Ishikawa (cell line): Measurements from ENCODE around the gene PLXNB2.
A peak's percentile ranks its signal among the peaks of the same experiment; 100 is the strongest.

Experiments used
- CEBPB ChIP-seq: IDR thresholded peaks from 2 replicates; pipeline ENCODE4 v1.6.1; 2012
- CREB1 ChIP-seq: IDR thresholded peaks from 2 replicates; pipeline ENCODE4 v1.6.1; 2012; ENCODE audit warnings: low read depth
- EGR1 ChIP-seq: IDR thresholded peaks from 2 replicates; pipeline ENCODE4 v1.6.1; 2012
- EP300 ChIP-seq: IDR thresholded peaks from 2 replicates; pipeline ENCODE4 v1.6.1; 2012; ENCODE audit warnings: borderline replicate concordance
- FOXM1 ChIP-seq: IDR thresholded peaks from 2 replicates; pipeline ENCODE4 v1.6.1; 2012; ENCODE audit warnings: low read depth, borderline replicate concordance
- MAX ChIP-seq: IDR thresholded peaks from 2 replicates; pipeline ENCODE4 v1.6.1; 2012
- NFIC ChIP-seq: IDR thresholded peaks from 2 replicates; pipeline ENCODE4 v1.6.1; 2012
- RAD21 ChIP-seq: IDR thresholded peaks from 2 replicates; pipeline ENCODE4 v1.6.1; 2012; ENCODE audit warnings: low read depth
- TAF1 ChIP-seq: IDR thresholded peaks from 2 replicates; pipeline ENCODE4 v1.6.1; 2012; ENCODE audit warnings: low read depth, mild to moderate bottlenecking
- TCF12 ChIP-seq: IDR thresholded peaks from 2 replicates; pipeline ENCODE4 v1.6.1; 2012; ENCODE audit warnings: low read depth
- TEAD4 ChIP-seq: IDR thresholded peaks from 2 replicates; pipeline ENCODE4 v1.6.1; 2012
- USF1 ChIP-seq: IDR thresholded peaks from 2 replicates; pipeline ENCODE4 v1.6.1; 2012
- YY1 ChIP-seq: IDR thresholded peaks from 2 replicates; pipeline ENCODE4 v1.6.1; 2012; ENCODE audit warnings: low read depth
- ZBTB7A ChIP-seq: IDR thresholded peaks from 2 replicates; pipeline ENCODE4 v1.6.1; 2012; ENCODE audit warnings: low read depth
- TF ChIP-seq, protein P1 (sequence below): IDR thresholded peaks from 2 replicates; pipeline ENCODE4 v1.6.1; 2012; ENCODE audit warnings: low read depth, mild to moderate bottlenecking

The PLXNB2 gene

DNA sequence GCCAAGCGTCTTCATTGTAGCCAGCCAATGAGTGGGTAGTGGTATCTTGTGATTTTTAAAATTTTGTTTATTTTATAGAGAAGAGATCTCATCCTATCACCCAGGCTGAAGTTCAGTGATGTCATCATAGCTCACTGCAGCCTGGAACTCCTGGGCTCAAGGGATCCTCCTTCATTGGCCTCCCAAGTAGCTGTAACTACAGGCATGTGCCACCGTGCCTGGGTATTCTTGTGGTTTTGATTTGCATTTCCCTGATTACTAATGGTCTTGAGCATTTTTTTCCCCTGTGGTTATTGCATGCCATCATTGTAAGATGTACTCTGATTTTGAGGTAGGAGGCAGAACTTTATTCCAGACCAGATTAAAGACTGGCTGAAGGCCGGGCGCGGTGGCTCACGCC is 21.8 kb upstream of the PLXNB2 start:
- TF ChIP-seq CEBPB (no peak), ZBTB7A (no peak), USF1 (no peak), RAD21 (no peak), MAX (no peak)
- TF ChIP-seq, protein P1, sequence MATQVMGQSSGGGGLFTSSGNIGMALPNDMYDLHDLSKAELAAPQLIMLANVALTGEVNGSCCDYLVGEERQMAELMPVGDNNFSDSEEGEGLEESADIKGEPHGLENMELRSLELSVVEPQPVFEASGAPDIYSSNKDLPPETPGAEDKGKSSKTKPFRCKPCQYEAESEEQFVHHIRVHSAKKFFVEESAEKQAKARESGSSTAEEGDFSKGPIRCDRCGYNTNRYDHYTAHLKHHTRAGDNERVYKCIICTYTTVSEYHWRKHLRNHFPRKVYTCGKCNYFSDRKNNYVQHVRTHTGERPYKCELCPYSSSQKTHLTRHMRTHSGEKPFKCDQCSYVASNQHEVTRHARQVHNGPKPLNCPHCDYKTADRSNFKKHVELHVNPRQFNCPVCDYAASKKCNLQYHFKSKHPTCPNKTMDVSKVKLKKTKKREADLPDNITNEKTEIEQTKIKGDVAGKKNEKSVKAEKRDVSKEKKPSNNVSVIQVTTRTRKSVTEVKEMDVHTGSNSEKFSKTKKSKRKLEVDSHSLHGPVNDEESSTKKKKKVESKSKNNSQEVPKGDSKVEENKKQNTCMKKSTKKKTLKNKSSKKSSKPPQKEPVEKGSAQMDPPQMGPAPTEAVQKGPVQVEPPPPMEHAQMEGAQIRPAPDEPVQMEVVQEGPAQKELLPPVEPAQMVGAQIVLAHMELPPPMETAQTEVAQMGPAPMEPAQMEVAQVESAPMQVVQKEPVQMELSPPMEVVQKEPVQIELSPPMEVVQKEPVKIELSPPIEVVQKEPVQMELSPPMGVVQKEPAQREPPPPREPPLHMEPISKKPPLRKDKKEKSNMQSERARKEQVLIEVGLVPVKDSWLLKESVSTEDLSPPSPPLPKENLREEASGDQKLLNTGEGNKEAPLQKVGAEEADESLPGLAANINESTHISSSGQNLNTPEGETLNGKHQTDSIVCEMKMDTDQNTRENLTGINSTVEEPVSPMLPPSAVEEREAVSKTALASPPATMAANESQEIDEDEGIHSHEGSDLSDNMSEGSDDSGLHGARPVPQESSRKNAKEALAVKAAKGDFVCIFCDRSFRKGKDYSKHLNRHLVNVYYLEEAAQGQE = no peak

DNA sequence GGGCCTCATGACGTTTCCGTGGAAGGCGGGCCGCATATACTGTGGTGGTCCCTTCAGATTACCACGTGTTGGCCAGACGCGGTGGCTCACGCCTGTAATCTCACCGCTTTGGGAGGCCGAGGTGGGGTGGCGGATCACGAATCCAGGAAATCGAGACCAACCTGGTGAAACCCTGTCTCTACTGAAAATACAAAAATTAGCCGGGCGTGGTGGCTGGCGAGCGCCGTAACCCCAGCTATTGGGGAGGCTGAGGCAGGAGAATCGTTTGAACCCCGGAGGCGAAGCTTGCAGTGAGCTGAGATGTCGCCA is 20.2 kb upstream of the PLXNB2 start:
- TF ChIP-seq, protein P1 = no peak
- no peak for TF ChIP-seq CEBPB
- no peak for TF ChIP-seq TEAD4
- no peak for TF ChIP-seq YY1
- no peak for TF ChIP-seq EP300
- no peak for TF ChIP-seq TAF1

DNA sequence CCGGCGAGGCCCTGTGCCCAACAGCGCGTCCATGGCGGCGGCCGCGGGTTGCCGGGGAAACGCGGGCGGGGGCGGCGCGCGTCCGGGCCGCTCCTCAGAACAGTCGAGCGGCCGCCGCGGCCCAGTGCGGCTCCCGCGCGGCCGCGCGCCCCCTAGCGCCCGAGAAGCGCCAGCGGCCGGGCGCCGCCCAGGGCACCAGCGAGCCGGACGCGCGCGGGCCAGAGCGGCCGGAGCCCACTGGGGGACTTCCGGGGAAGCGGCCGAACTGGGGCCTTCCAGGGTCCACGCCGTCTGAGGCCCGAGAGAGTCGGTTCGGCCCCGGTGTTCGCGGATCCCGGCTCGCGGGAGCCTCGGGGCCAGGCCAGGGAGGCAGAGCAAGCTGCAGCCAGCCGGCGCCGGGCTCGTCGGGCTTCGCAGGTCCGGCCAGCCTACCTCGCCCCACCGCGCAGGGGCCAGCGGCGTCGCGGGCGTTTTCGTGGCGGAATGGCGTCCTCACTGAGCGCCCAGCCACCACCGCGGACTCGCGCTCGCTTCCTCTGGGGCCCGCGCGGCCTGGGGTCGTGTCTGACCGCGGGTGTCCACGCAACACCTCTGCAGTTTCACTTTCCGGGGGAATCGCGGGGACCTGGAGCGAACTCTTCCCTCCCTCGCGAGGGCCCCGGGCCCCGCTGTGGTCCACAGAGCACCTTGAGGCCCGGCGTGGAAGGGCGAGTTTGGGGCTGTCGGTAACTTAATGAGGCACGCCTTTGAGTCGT is 19.7 kb upstream of the PLXNB2 start, which contains the start of gene DENND6B:
DENND6B (minus strand) TSS at position 57 of the 755 bp plus-strand sequence; CDS start at position 33, 24 bp downstream.
- no peak for TF ChIP-seq TCF12
- TF ChIP-seq YY1 = peak; percentile 64
- peak; percentile 37 for TF ChIP-seq EGR1
- 0 out of 2 replicates have a peak, but pooled peaks have one; percentile 39 for TF ChIP-seq ZBTB7A
- no peak for TF ChIP-seq CREB1
- no peak for TF ChIP-seq MAX
- TF ChIP-seq RAD21 = peak; percentile 44; the same call in 1 of the 2 replicates
- TF ChIP-seq USF1 = no peak
- no peak for TF ChIP-seq NFIC

GRCh38 chr22:50326225-50326955 is 18.9 kb upstream of the PLXNB2 start:
- TF ChIP-seq TEAD4 (no peak), MAX (no peak), NFIC (no peak; the same call in 1 of the 2 replicates), TAF1 (no peak)

DNA sequence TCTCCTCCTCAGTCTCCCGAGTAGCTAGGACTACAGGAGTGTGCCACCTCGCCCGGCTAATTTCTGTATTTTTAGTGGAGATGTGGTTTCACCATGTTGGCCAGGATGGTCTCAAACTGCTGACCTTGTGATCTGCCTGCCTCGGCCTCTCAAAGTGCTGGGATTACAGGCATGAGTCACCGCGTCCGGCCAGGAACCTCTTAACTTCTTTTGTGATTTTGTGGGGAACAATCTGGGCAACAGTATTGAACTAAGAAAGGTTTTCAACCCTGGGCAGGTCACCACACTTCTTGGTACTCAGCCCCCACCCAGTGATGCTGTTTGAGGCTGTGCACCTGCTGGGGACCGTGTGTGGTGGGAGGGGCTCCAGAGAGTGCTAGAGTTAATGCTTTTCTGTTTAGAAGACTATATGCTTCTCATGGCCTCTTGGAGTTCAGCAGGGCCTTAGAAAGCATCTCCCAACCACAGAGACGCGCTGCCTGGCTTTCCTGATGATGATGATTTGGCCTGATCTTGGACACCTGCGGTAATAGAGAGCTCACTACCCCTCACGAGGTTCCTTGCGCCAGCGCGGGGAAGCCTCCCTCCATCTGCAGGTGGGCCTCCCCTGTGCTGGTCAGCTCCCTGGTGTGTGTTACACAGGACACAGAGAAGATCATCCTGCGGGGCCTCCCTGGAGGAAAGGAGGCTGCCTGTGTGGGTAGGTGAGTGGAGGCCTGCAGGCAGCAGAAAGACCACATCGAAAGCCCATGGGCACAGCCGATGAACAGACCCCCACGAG is 18.2 kb upstream of the PLXNB2 start:
- no peak for TF ChIP-seq NFIC
- no peak for TF ChIP-seq CREB1

GRCh38 chr22:50323900-50324299 is 16.5 kb upstream of the PLXNB2 start:
- no peak for TF ChIP-seq NFIC
- TF ChIP-seq, protein P1 = no peak
- TF ChIP-seq CREB1 = no peak
- no peak for TF ChIP-seq YY1
- no peak for TF ChIP-seq MAX
- no peak for TF ChIP-seq FOXM1
